HepG2 (cell line): Measurements from ENCODE around the gene MZF1. TPM values are rescaled to one million over a fixed set of nuclear protein-coding genes. Genes with fewer than 3 reads are reported as not detected.

ENCODE experiments used
- ATAC-seq: fragments of 200-7000 bp; cut with Tn5 transposase; 3 replicates; pipeline ENCODE4 v1.9.1; 2020; ENCODE audit warnings: mild to moderate bottlenecking, moderate library complexity
- BruUV-seq: library from RNA; stranded (reverse); fragments of 400-500 nt; replicated peaks from 2 replicates; lab custom pipeline; 2021; lab: Mats Ljungman, UMichigan
- CTCF ChIA-PET: fragments of 300-600 bp; formaldehyde crosslinking; extraction: SDS; loops from one replicate; lab custom pipeline; 2021; ENCODE audit warnings: low total read pairs, inconsistent platforms, low intra/inter-chr PET ratio; lab: Yijun Ruan, JAX
- POLR2A ChIA-PET: fragments of 350-600 bp; sonication (Branson Sonifier 250); formaldehyde crosslinking; loops from one replicate; lab custom pipeline; 2020; ENCODE audit warnings: antibody characterized with exemption, inconsistent platforms; lab: Yijun Ruan, JAX
- DNase-seq: peaks from one replicate; pipeline ENCODE4 v3.0.0-alpha.2; 2015; ENCODE audit warnings: low spot score
- FAIRE-seq: peaks from 3 replicates; lab custom pipeline; 2011; peaks lifted over from hg19 to GRCh38; lab: Jason Lieb, UNC
- H2AFZ ChIP-seq: one replicate; pipeline ENCODE4 v1.6.1; 2011; ENCODE audit warnings: low read length, inconsistent platforms
- H3K27ac ChIP-seq: fragments of 300-600 bp; 3 replicates; pipeline ENCODE4 v1.8.0; 2011; ENCODE audit warnings: mixed run types, mild to moderate bottlenecking, mixed read lengths, low read length, inconsistent platforms; ENCODE audit not compliant: insufficient read depth; ENCODE audit errors: extremely low read length
- H3K27me3 ChIP-seq, 2 experiments: fragments of 200-600 bp in 1 of 2; 2 replicates in 1 of 2; 3 replicates in 1 of 2; pipeline versions ENCODE4 v1.6.0 to v1.8.0; 2011; ENCODE audit warnings: low read length in 2 of 2, mild to moderate bottlenecking in 2 of 2, moderate library complexity in 2 of 2, inconsistent platforms in 1 of 2; ENCODE audit not compliant: insufficient read depth in 2 of 2, control insufficient read depth in 1 of 2
- H3K36me3 ChIP-seq, 2 experiments: fragments of 200-600 bp in 1 of 2; replicated peaks in 1 of 2; 2 replicates in 1 of 2; 3 replicates in 1 of 2; pipeline versions ENCODE4 v1.5.1 to v1.8.0; 2011; ENCODE audit warnings: low read length in 2 of 2, inconsistent platforms in 1 of 2; ENCODE audit not compliant: insufficient read depth in 2 of 2, control insufficient read depth in 1 of 2
- H3K4me1 ChIP-seq: 2 replicates; pipeline ENCODE4 v1.5.1; 2012; ENCODE audit warnings: low read length, inconsistent platforms; ENCODE audit not compliant: insufficient read depth
- H3K4me2 ChIP-seq: 2 replicates; pipeline ENCODE4 v1.6.0; 2011; ENCODE audit warnings: low read depth, low read length, inconsistent platforms
- H3K4me3 ChIP-seq, 3 experiments: fragments of 200-600 bp in 1 of 3; sonication (generic), shearing (Covaris generic) in 1 of 3; replicated peaks in 1 of 3; 2 replicates each; pipeline ENCODE4 v1.5.1; 2011 to 2016; ENCODE audit warnings: low read length in 3 of 3, inconsistent platforms in 2 of 3, low read depth in 2 of 3, mild to moderate bottlenecking in 2 of 3, control low read depth in 1 of 3, mixed read lengths in 1 of 3; ENCODE audit not compliant: insufficient read depth in 1 of 3
- H3K79me2 ChIP-seq: one replicate; pipeline ENCODE4 v1.6.1; 2011; ENCODE audit warnings: low read length, inconsistent platforms; ENCODE audit not compliant: insufficient read depth
- H3K9ac ChIP-seq: 2 replicates; pipeline ENCODE4 v1.6.0; 2011; ENCODE audit warnings: mild to moderate bottlenecking, low read depth, low read length, inconsistent platforms; ENCODE audit not compliant: insufficient read depth
- H3K9me3 ChIP-seq: 2 replicates; pipeline ENCODE4 v1.5.1; 2012; ENCODE audit warnings: mild to moderate bottlenecking, low read length
- H4K20me1 ChIP-seq: 2 replicates; pipeline ENCODE4 v1.6.0; 2011; ENCODE audit warnings: inconsistent platforms, mild to moderate bottlenecking, low read length, moderate library complexity; ENCODE audit not compliant: insufficient read depth
- PAWR ChIP-seq: sonication (generic); formaldehyde crosslinking; IDR thresholded peaks from 2 replicates; pipeline ENCODE4 v1.4.0; 2020; ENCODE audit warnings: missing genetic modification reagents, mild to moderate bottlenecking, borderline replicate concordance
- POLR2A ChIP-seq, 2 experiments: IDR thresholded peaks; 2 replicates each; pipeline ENCODE4 v1.6.1; 2011; ENCODE audit warnings: low read depth in 2 of 2, low read length in 2 of 2, mild to moderate bottlenecking in 1 of 2, moderate library complexity in 1 of 2; ENCODE audit not compliant: insufficient read depth in 1 of 2
- POLR2AphosphoS5 ChIP-seq: IDR thresholded peaks from 2 replicates; pipeline ENCODE4 v1.6.1; 2012; ENCODE audit warnings: low read depth, low read length
- REL ChIP-seq: sonication (generic); formaldehyde crosslinking; conservative IDR thresholded peaks from 2 replicates; pipeline ENCODE4 v1.8.0; 2022; ENCODE audit warnings: mild to moderate bottlenecking, missing genetic modification reagents, moderate library complexity
- SALL2 ChIP-seq: sonication (generic); formaldehyde crosslinking; IDR thresholded peaks from 2 replicates; pipeline ENCODE4 v1.8.1; 2023; ENCODE audit warnings: mild to moderate bottlenecking, missing genetic modification reagents, inconsistent platforms
- SIN3A ChIP-seq: IDR thresholded peaks from 2 replicates; pipeline ENCODE4 v1.6.1; 2011; ENCODE audit warnings: low read depth, mild to moderate bottlenecking, control low read depth, low read length, borderline replicate concordance
- SKI ChIP-seq: fragments of 450-650 bp; IDR thresholded peaks from one replicate; pipeline ENCODE4 v1.6.1; 2018; ENCODE audit warnings: mild to moderate bottlenecking; ENCODE audit not compliant: partially characterized antibody
- SMAD1 ChIP-seq: sonication (generic); formaldehyde crosslinking; IDR thresholded peaks from 2 replicates; pipeline ENCODE4 v1.4.0; 2020; ENCODE audit warnings: missing genetic modification reagents, low read depth, mild to moderate bottlenecking, borderline replicate concordance
- TEAD2 ChIP-seq: sonication (generic); formaldehyde crosslinking; IDR thresholded peaks from 2 replicates; pipeline ENCODE4 v1.9.0; 2021; ENCODE audit warnings: missing genetic modification reagents
- WGBS: methylation state at CpG from one replicate; pipeline ENCODE4 v1.1.6; 2017; ENCODE audit warnings: low lambda C conversion rate; 5-methylcytosine and 5-hydroxymethylcytosine counted together
- in situ Hi-C: cut with HindIII; loops from 2 replicates; pipeline ENCODE4 v1.10.0; 2017; ENCODE audit warnings: low pct_unique_long_range_greater_than_20kb; ENCODE audit not compliant: extremely low pct_ligation_motif_present
- intact Hi-C: fragments of 100-400 bp; cut with micrococcal nuclease; formaldehyde crosslinking; loops from one replicate; pipeline ENCODE4 v1.10.0; 2022; ENCODE audit not compliant: unreplicated experiment
- polyA plus RNA-seq, 8 experiments: library from polyadenylated mRNA; depleted of rRNA in 3 of 8; stranded (reverse) in 7 of 8; unstranded in 1 of 8; fragments of >200 nt; fragmentation: Illumina TruSeq in 4 of 8; extraction: Trizol in 4 of 8; gene quantifications; 2 replicates each; pipeline versions ENCODE4 v1.2.1 to v1.2.3, GENCODE V29; 2011 to 2016; ENCODE audit warnings: low read depth in 4 of 8, missing spikeins in 1 of 8, mixed read lengths in 1 of 8; ENCODE audit not compliant: insufficient read depth in 1 of 8
- total RNA-seq, 5 experiments: library from RNA; depleted of rRNA; stranded (reverse); fragments of >200 nt; fragmentation: Illumina TruSeq; extraction: Trizol; gene quantifications; 2 replicates each; pipeline ENCODE4 v1.2.3, GENCODE V29; 2016; ENCODE audit warnings: low read depth in 1 of 5
- TF ChIP-seq, protein P1 (sequence below): sonication (generic); formaldehyde crosslinking; IDR thresholded peaks from 2 replicates; pipeline ENCODE4 v1.4.0; 2020; ENCODE audit warnings: missing genetic modification reagents
- TF ChIP-seq, protein P2 (sequence below): sonication (generic); formaldehyde crosslinking; IDR thresholded peaks from 2 replicates; pipeline ENCODE4 v1.8.0; 2023; ENCODE audit warnings: mild to moderate bottlenecking, missing genetic modification reagents
- TF ChIP-seq, protein P3 (sequence below), 2 experiments: sonication (generic) in 1 of 2; formaldehyde crosslinking in 1 of 2; IDR thresholded peaks; 2 replicates each; pipeline versions ENCODE4 v1.5.1 to v1.6.1; 2011 to 2020; ENCODE audit warnings: borderline replicate concordance in 1 of 2, low read depth in 1 of 2, low read length in 1 of 2, mild to moderate bottlenecking in 1 of 2, missing genetic modification reagents in 1 of 2, moderate library complexity in 1 of 2

The MZF1 gene
- total and polyA plus RNA-seq, 2 of the 13 experiments (the other 11 are each of a cell fraction or from before 2014, with no cell fraction given) = 3.1 to 8.1 TPM

DNA sequence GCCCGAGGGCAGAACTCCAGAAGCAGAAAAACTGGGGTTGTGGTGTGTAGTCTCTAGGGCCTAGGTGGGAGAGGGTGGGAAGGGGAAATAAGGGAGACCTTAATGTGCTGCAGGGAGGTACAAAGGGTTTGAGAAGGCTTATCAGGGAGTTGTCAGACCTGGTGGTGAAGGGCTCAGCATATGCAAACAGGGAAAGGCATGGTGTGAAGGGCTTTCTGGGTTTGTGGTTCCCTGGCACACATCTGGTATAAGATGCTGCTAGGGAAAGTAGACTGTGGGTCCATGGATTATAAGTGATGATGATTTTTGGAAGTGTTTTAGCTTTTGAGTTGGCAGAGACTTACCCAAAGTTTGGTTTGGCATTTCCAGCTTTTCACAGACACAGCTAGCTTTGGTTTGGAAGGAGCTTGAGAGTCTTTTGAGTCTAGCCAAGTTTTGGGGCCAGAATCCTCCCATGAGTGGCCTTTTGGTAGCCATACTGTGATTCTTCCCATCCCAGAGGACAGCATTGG lies 27.1 kb downstream of the MZF1 start:
- in situ Hi-C loops = no loop called here
- Histone ChIP-seq H2AFZ (no peak overlapping the region), H3K9me3 (no peaks in the 10 kb centered on the region), H4K20me1 (peaks cover 44% of the 10 kb centered on the region), H3K4me3 (peak overlapping the region; percentile 91 to 99 (median 96)), H3K27me3 (no peaks in the 10 kb centered on the region; a peak in 2 of 5 replicates), H3K27ac (no peak overlapping the region), H3K36me3 (peaks cover 35 to 54% of the 10 kb centered on the region in 2 experiments), H3K4me2 (peak overlapping the region; percentile 97), H3K79me2 (peaks cover 38% of the 10 kb centered on the region), H3K4me1 (peaks cover 24% of the 10 kb centered on the region), H3K9ac (peak overlapping the region; percentile 85)
- ATAC-seq = no peak
- CTCF ChIA-PET = no interaction called here
- intact Hi-C loops = no loop called here
- DNase-seq = no peak
- BruUV-seq = no TSS peak
- no peak for TF ChIP-seq SKI
- no peak for TF ChIP-seq SIN3A
- peak in 1 of 2 experiments; percentile 29; a peak in 1 of 4 replicates for TF ChIP-seq POLR2A (IDR thresholded peaks at IDR 0.05; ENCODE audit: insufficient read depth in 1 of 2, low read depth in 2 of 2, low read length in 2 of 2)
- TF ChIP-seq, protein P1, sequence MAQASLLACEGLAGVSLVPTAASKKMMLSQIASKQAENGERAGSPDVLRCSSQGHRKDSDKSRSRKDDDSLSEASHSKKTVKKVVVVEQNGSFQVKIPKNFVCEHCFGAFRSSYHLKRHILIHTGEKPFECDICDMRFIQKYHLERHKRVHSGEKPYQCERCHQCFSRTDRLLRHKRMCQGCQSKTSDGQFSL (CRISPR knock-in tag) = no peak
- FAIRE-seq = no peak
- POLR2A ChIA-PET = interaction anchor here (1.6 to 3.6 kb wide), 3 partner anchors 8 to 26 kb away, joined by 4 to 59 read pairs (median 58); partner anchors contain the start of genes CHMP2A and ZBTB45
- WGBS = 6% methylated on average over 1 of the region's 1 CpG

DNA sequence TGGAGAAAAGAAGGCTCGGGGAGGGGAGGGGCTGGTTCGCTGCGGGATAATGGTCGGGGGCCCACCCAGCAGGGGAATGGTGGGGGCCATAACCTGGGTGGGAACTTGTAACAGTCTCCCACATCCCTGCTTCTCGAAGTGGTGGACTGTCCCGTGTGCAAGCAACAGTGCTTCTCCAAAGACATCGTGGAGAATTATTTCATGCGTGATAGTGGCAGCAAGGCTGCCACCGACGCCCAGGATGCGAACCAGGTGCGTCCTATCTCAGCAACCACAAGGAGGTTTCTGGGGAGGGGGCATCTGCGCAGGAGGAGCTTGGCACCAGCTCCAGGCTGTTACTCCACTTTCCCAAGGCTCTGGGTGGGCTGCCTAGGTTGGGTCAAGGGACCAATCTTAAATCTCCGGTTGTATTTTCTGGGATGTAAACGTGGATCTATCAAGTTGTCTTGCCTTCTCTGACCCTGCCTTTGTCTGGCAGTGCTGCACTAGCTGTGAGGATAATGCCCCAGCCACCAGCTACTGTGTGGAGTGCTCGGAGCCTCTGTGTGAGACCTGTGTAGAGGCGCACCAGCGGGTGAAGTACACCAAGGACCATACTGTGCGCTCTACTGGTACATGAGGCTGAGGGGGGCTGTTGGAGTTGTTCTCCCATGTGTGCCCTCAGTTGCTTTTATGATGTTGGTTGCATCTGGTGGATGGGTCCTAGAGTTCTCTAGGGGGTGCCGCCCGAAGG lies 27.7 kb downstream of the MZF1 start:
- ChIA-PET POLR2A (interaction anchor here (1.6 to 3.6 kb wide), 4 partner anchors 9 to 31 kb away, joined by 4 to 59 read pairs (median 39); partner anchors contain the start of genes CHMP2A and ZBTB45), CTCF (no interaction called here)
- H3K4me2 ChIP-seq = peak overlapping the region; percentile 97
- WGBS = 9% methylated on average over 12 of the region's 21 CpGs
- H3K9ac ChIP-seq = peak overlapping the region; percentile 85
- peak overlapping the region; percentile 67 for H3K27ac ChIP-seq
- peaks cover 38% of the 10 kb centered on the region for H3K79me2 ChIP-seq
- no peak overlapping the region for H2AFZ ChIP-seq
- peaks cover 33 to 48% of the 10 kb centered on the region in 2 experiments for H3K36me3 ChIP-seq
- no peaks in the 10 kb centered on the region; a peak in 2 of 5 replicates for H3K27me3 ChIP-seq
- FAIRE-seq (no peak), DNase-seq (no peak), ATAC-seq (0 out of 3 replicates have a peak, but pooled peaks have one; percentile 7)
- H3K9me3 ChIP-seq = no peaks in the 10 kb centered on the region
- in situ Hi-C loops (no loop called here), intact Hi-C loops (no loop called here)
- peaks cover 24% of the 10 kb centered on the region for H3K4me1 ChIP-seq
- H4K20me1 ChIP-seq = peaks cover 39% of the 10 kb centered on the region
- TSS peak; percentile 61 for BruUV-seq
- H3K4me3 ChIP-seq = peak overlapping the region; percentile 91 to 99 (median 96)
- TF ChIP-seq, protein P2, sequence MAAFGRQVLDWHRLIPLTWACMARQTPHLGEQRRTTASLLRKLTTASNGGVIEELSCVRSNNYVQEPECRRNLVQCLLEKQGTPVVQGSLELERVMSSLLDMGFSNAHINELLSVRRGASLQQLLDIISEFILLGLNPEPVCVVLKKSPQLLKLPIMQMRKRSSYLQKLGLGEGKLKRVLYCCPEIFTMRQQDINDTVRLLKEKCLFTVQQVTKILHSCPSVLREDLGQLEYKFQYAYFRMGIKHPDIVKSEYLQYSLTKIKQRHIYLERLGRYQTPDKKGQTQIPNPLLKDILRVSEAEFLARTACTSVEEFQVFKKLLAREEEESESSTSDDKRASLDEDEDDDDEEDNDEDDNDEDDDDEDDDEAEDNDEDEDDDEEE (CRISPR knock-in tag) = no peak
- TF ChIP-seq, protein P3, sequence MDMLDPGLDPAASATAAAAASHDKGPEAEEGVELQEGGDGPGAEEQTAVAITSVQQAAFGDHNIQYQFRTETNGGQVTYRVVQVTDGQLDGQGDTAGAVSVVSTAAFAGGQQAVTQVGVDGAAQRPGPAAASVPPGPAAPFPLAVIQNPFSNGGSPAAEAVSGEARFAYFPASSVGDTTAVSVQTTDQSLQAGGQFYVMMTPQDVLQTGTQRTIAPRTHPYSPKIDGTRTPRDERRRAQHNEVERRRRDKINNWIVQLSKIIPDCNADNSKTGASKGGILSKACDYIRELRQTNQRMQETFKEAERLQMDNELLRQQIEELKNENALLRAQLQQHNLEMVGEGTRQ (IDR thresholded peaks at IDR 0.05; ENCODE audit: low read depth, low read length) = no peak
- TF ChIP-seq, protein P3 (CRISPR knock-in tag; IDR thresholded peaks at IDR 0.05; ENCODE audit: borderline replicate concordance) = no peak
- TF ChIP-seq POLR2AphosphoS5 (0 out of 2 replicates have a peak, but pooled peaks have one; percentile 6), TEAD2 (no peak), PAWR (CRISPR knock-in tag) (no peak), SALL2 (CRISPR knock-in tag) (no peak), SMAD1 (no peak), REL (CRISPR knock-in tag) (0 out of 2 replicates have a peak, but pooled peaks have one; percentile 3)
